Thymus (tissue), 11 donors: ENCODE measurements around the gene MTSS2. TPM values are rescaled to one million over a fixed set of nuclear protein-coding genes. Genes with fewer than 3 reads are reported as not detected.

Experiments
- DNase-seq, 9 donors: peaks; one replicate each; pipeline ENCODE4 v3.0.0-alpha.2; 2013; ENCODE audit warnings: low spot score in 9 of 9, low read depth in 6 of 9, missing footprints in 1 of 9
- H3K27ac ChIP-seq, 2 donors: one replicate each; pipeline ENCODE4 v1.5.1; 2013; ENCODE audit warnings: control low read depth in 1 of 2, low read depth in 1 of 2, low read length in 1 of 2, mild to moderate bottlenecking in 1 of 2, moderate library complexity in 1 of 2
- H3K27me3 ChIP-seq, 2 donors: one replicate each; pipeline ENCODE4 v1.5.1; 2013; ENCODE audit warnings: low read length in 1 of 2; ENCODE audit not compliant: control insufficient read depth in 2 of 2, insufficient read depth in 1 of 2
- H3K36me3 ChIP-seq, 2 donors: one replicate each; pipeline ENCODE4 v1.5.1; 2013; ENCODE audit warnings: low read length in 1 of 2, mild to moderate bottlenecking in 1 of 2, moderate library complexity in 1 of 2; ENCODE audit not compliant: control insufficient read depth in 2 of 2, insufficient read depth in 2 of 2
- H3K4me1 ChIP-seq, 2 donors: one replicate each; pipeline ENCODE4 v1.5.1; 2013; ENCODE audit warnings: low read length in 2 of 2; ENCODE audit not compliant: control insufficient read depth in 2 of 2, insufficient read depth in 2 of 2
- H3K4me3 ChIP-seq, 2 donors: one replicate each; pipeline ENCODE4 v1.5.1; 2013; ENCODE audit warnings: low read length in 2 of 2, control low read depth in 1 of 2, mild to moderate bottlenecking in 1 of 2
- H3K9me3 ChIP-seq, 2 donors: one replicate each; pipeline ENCODE4 v1.5.1; 2013; ENCODE audit warnings: low read length in 1 of 2, mild to moderate bottlenecking in 1 of 2; ENCODE audit not compliant: control insufficient read depth in 2 of 2, insufficient read depth in 1 of 2
- WGBS: extraction: QIAGEN DNeasy Blood & Tissue Kit; methylation state at CpG from one replicate; pipeline ENCODE4 v1.1.7; 2013; 5-methylcytosine and 5-hydroxymethylcytosine counted together
- polyA plus RNA-seq: library from polyadenylated mRNA; stranded (reverse); fragments of 200-250 nt; gene quantifications from one replicate; pipeline ENCODE4 v1.2.3, GENCODE V29; 2013
- total RNA-seq: library from RNA; stranded (reverse); fragments of 120-200 nt; gene quantifications from one replicate; pipeline ENCODE4 v1.2.4, GENCODE V29; 2013
- donor health status: healthy.

MTSS2 gene
- total and polyA plus RNA-seq, 2 donors = 12.0 to 36.4 TPM

DNA sequence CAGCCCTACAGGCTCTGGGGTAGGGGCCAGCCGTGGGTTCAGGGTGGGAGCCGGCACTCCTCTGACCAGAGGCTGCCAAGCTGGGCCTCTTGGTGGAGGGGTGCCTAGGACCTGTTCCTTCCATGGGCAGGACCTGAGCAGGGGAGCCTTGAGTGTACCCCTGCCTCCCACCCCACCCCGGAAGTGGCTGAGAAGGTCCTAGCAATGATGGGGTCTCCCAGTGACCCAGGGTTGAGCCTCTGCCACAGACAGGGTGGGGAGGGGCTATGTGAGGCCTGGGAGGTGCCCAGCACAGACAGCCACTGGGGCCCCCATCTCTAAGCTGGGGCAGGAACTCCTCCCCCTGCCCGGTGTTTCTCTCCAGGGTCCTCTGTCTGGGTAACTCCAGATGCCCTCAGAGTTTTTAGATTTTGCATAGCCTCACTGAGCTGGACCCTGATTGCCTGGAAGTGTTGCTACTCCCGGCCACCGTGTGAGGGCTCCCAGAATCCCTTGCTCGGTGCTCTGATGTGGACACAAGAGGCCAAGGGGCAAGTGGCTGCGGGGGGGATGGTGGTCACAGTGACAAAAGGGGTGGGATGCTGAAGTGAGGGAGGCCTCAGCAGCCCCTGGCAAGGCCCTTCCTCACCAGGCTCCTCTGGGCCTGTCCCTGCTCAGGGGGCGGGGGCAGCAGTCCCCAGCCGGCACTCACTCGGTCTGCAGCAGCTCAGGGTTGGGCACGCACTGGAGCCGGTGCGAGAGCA, 6.4 kb upstream of the MTSS2 start:
- 55% methylated on average over 14 of the region's 14 CpGs for WGBS
- peaks cover 3 to 12% of the 10 kb centered on the region in 2 donors for H3K36me3 ChIP-seq
- DNase-seq = no peak
- H3K4me1 ChIP-seq = peaks cover 98 to 100% of the 10 kb centered on the region in 2 donors
- peaks cover 0 to 9% of the 10 kb centered on the region in 2 donors for H3K9me3 ChIP-seq
- peak overlapping the region; percentile 93 to 97 for H3K27ac ChIP-seq
- H3K4me3 ChIP-seq = peak overlapping the region in 1 of 2 donors; percentile 18
- no peaks in the 10 kb centered on the region for H3K27me3 ChIP-seq

- Histone ChIP-seq H3K36me3 (peaks cover 3 to 12% of the 10 kb centered on the region in 2 donors), H3K4me3 (no peak overlapping the region), H3K4me1 (peaks cover 95 to 100% of the 10 kb centered on the region in 2 donors), H3K27ac (peak overlapping the region; percentile 62 to 97), H3K27me3 (no peaks in the 10 kb centered on the region), H3K9me3 (peaks cover 0 to 9% of the 10 kb centered on the region in 2 donors)
- peak in 1 of 9 donors; percentile 47 for DNase-seq
- 96% methylated on average over 26 of the region's 26 CpGs for WGBS
These were observed 5.6 kb upstream of the MTSS2 start for GRCh38 chr16:70691223-70692129.

DNA sequence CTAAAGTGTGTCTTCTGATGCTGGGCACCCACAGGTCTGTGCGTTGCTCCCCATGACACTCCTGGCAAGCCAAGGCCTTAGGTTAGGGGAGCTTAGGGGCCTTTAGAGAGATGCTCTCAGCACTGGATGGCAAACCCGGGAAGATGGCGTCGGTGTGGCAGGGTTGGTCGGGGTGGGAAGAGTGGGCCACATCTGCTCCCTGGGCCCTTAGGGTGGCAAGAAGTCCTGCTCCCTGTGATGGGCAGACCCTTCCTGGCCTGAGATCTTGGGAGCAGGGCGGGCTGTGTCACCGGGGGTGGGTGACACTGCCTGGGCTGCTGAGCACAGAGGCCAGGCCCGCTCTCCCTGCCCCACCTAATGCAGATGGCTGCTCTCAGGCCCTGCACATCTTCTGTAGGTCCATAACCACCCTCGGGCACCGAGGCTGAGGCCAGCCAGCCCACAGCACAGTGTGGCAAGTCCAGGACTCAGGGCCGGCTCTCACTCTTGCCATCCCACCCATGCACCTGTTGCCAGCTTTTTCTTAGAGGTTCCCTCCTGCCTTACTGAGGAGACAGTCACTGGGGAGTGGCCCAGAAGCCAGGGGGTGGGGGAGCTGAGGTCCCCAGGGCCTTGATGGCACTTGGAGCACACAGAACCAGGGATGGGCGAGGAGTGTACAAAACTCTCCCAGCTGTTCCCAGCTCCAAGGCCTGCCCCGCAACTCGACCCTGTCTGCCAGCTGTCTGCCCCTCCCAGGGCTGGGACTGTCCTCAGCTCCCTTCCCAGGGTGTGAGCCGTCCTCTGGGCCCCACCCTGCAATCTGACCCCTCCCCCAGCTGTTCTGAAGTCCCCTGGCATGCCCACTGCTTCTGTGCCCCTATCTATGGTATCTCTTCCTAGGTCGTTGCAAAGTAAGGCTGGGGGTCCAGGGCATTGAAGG, 4.4 kb upstream of the MTSS2 start:
- Histone ChIP-seq H3K4me1 (peaks cover 85 to 92% of the 10 kb centered on the region in 2 donors), H3K36me3 (peaks cover 3 to 12% of the 10 kb centered on the region in 2 donors), H3K4me3 (no peak overlapping the region), H3K9me3 (peaks cover 0 to 12% of the 10 kb centered on the region in 2 donors), H3K27ac (peak overlapping the region; percentile 47 to 80), H3K27me3 (no peaks in the 10 kb centered on the region)
- WGBS = 93% methylated on average over 16 of the region's 16 CpGs
- peak in 1 of 9 donors; percentile 33 for DNase-seq

DNA sequence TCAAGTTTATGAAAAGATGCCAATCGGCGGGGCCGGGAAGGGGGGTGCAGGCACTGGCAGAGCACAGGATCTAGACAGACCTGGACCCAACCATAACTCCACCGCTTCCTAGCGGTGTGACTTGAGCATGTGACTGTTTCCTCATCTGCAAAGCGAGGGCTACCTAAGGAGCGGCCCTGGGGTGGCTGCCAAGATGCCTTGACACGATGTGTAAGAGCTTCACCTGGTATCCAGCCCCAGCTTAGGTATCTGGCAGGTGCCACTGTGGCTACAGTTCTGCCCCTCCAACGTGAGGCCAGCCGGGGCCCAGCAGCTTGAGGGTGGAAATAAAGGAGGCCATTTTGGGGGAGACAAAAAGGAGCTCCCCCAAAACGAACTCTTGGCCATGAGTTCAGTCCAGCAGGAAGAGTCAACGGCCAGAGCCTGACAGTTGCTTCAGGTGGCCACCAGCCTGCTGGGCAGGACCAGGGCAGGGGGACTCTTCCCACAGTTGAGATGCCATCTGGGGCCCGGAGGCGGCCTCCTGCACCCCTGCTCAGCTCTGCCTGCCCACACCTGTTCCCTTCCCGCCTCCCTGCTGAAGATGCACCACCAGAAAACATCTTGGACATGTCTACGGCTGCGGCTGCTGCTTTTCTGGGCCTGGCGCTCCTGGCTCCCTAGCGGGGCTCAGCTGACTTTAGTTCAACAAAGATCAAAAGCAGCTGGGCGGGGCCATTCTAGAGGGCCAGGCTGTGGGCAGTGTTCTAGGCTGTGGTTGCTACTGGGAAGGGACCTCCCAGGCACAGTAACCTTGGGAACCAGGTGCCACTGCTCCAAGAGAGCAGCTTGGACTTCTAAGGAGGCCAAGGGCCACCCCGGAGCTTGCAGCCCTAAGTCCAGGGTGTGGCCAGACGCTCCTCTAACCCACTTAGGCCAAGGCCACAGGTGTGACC, 3.4 kb upstream of the MTSS2 start:
- H3K27ac ChIP-seq = peak overlapping the region; percentile 3 to 80
- peaks cover 0 to 12% of the 10 kb centered on the region in 2 donors for H3K9me3 ChIP-seq
- H3K4me3 ChIP-seq = no peak overlapping the region
- H3K36me3 ChIP-seq = peaks cover under 1 to 12% of the 10 kb centered on the region in 2 donors
- H3K27me3 ChIP-seq = no peaks in the 10 kb centered on the region
- peaks cover 80 to 92% of the 10 kb centered on the region in 2 donors for H3K4me1 ChIP-seq
- 74% methylated on average over 22 of the region's 22 CpGs for WGBS
- DNase-seq = peak in 1 of 9 donors; percentile 74

- peaks cover 0 to 12% of the 10 kb centered on the region in 2 donors for H3K36me3 ChIP-seq
- DNase-seq = no peak
- H3K9me3 ChIP-seq = peaks cover 0 to 12% of the 10 kb centered on the region in 2 donors
- peaks cover 77 to 92% of the 10 kb centered on the region in 2 donors for H3K4me1 ChIP-seq
- H3K27me3 ChIP-seq = no peaks in the 10 kb centered on the region
- H3K4me3 ChIP-seq = no peak overlapping the region
- WGBS = 89% methylated on average over 8 of the region's 8 CpGs
- H3K27ac ChIP-seq = peak overlapping the region; percentile 25 to 80
These were observed 2.4 kb upstream of the MTSS2 start for GRCh38 chr16:70688246-70688742.

GRCh38 chr16:70687671-70688245, 1.9 kb upstream of the MTSS2 start:
- 95% methylated on average over 18 of the region's 18 CpGs for WGBS
- no peak for DNase-seq
- Histone ChIP-seq H3K27me3 (no peaks in the 10 kb centered on the region), H3K36me3 (peaks cover 5 to 17% of the 10 kb centered on the region in 2 donors), H3K4me3 (no peak overlapping the region), H3K27ac (peak overlapping the region; percentile 25 to 80), H3K9me3 (peaks cover 0 to 12% of the 10 kb centered on the region in 2 donors), H3K4me1 (peaks cover 77 to 92% of the 10 kb centered on the region in 2 donors)

DNA sequence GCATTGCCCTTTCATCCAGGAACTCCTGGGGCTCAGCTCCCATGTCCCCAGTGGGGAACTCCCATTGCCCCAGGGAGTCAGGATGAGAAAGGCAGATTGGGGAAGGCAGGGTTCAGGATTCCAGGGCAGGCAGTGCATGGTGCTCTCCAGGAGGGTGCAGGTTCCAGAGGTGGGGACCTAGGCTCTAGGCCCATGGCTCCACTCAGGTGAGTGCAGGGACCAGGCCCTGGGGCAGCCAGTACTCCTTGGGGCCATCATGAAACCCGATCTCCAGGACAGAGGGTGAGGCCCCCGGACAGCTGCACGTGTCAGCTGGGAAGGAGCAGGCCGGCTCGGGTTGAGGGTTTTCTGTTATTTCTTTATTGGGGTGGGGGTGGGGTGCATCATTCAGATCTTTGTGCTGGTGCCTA, 1.3 kb upstream of the MTSS2 start:
- WGBS = 76% methylated on average over 5 of the region's 5 CpGs
- H3K4me3 ChIP-seq = no peak overlapping the region
- peaks cover 6 to 15% of the 10 kb centered on the region in 2 donors for H3K36me3 ChIP-seq
- H3K27me3 ChIP-seq = no peaks in the 10 kb centered on the region
- H3K27ac ChIP-seq = peak overlapping the region in 1 of 2 donors; percentile 62
- peaks cover 0 to 12% of the 10 kb centered on the region in 2 donors for H3K9me3 ChIP-seq
- peaks cover 77 to 92% of the 10 kb centered on the region in 2 donors for H3K4me1 ChIP-seq
- DNase-seq = no peak
